NCI-H2107 (cell line): Measurements from ENCODE around the gene MKRN1.
"Not testable (repeated sequence)": the region's sequence is repeated elsewhere in the genome, so short reads cannot be mapped to it uniquely, and the experiment has no call there.

Experiments
- DNase-seq: peaks from one replicate; lab custom pipeline; 2025; lab: John Stamatoyannopoulos, UW

The MKRN1 gene

DNA sequence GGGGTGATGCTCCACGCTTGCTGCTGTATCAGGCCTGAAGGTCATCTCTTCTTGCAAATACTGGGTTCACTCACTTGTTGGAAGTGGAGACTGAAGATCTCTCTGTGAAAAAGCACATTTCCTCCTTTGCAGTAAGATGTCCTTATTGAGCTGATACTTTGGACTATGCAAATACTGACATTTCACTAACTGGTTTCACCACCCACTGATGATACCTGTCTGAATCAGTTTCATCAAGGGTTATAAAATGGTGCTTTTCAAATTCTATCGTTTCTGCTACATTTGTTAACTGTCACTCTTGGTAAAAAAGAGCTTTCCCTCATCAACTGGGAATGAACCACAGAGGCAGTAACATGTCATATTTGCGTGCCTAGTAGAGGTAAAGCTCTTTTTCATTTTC lies 39.9 kb downstream of the MKRN1 start:
- no peak for DNase-seq

- no peak for DNase-seq
Observed at GRCh38 chr7:140435252-140435895, 43.9 kb downstream of the MKRN1 start.

- DNase-seq: no peak
Observed at GRCh38 chr7:140433396-140433795, 45.9 kb downstream of the MKRN1 start.

GRCh38 chr7:140426130-140426529 lies 53.2 kb downstream of the MKRN1 start:
- DNase-seq: no peak

GRCh38 chr7:140425718-140426117 lies 53.6 kb downstream of the MKRN1 start:
- DNase-seq: no peak

DNA sequence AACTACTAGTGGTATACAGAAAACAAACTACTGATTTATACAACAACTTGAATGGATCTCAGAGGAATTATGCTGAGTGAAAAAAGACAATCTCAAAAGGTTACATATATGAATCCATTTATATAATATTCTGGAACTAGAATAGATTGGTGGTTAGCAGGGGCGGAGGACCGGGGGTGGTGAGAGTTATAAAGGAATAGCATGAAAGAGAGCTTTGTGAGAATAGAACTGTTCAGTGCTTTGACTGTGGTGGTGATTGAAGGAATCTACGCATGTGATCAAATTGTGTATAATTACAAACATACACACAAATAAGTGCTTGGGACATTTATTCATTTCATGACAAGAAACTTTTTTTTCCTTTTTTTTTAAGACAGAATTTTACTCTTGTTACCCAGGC lies 55.8 kb downstream of the MKRN1 start:
- no peak for DNase-seq

DNA sequence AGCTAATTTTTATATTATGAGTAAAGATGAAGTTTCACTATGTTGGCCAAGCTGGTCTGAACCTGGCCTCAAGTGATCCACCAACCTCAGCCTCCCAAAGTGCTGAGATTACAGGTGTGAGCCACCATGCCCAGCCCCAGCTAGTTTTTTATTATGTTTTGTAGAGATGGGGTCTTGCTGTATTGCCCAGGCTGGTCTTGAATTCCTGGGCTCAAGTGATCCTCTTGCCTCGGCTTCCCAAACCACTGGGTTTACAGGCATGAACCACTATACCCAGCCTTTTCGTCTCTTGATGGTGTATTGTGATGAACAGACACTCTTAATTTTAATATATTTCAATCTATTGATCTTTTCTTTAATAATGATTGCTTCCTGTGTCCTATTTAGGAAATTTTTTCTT lies 57.8 kb downstream of the MKRN1 start:
- DNase-seq: no peak

DNA sequence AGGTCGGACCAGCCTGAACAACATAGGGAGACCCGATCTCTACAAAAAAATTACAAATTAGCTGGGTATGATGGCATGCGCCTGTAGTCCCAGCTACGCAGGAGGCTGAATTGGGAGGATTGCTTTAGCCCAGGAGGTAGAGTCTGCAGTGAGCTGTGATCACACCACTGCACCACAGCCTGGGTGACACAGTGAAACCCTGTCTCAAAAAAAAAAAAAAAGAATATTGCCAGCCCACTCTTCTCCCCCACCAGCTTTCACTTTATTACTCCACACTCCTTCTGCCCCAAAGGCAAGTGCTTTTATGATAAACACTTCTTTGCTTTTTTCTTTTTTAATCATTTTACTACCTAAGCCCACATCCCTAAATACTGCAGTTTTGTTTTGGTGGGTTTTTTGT lies 60.7 kb downstream of the MKRN1 start:
- DNase-seq: no peak

DNA sequence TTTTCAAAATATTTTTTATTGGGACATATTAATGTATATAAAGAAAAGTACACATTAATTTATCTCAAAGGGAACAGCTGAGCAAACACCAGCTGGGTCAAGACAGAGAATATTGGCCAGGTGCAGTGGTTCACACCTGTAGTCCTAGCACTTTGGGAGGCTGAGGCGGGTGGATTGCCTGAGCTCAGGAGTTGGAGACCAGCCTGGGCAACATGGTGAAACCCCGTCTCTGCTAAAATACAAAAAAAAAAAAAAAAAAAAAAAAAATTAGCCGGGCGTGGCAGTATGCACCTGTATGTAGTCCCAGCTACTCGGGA lies 61.2 kb downstream of the MKRN1 start:
- not testable (repeated sequence) for DNase-seq

DNA sequence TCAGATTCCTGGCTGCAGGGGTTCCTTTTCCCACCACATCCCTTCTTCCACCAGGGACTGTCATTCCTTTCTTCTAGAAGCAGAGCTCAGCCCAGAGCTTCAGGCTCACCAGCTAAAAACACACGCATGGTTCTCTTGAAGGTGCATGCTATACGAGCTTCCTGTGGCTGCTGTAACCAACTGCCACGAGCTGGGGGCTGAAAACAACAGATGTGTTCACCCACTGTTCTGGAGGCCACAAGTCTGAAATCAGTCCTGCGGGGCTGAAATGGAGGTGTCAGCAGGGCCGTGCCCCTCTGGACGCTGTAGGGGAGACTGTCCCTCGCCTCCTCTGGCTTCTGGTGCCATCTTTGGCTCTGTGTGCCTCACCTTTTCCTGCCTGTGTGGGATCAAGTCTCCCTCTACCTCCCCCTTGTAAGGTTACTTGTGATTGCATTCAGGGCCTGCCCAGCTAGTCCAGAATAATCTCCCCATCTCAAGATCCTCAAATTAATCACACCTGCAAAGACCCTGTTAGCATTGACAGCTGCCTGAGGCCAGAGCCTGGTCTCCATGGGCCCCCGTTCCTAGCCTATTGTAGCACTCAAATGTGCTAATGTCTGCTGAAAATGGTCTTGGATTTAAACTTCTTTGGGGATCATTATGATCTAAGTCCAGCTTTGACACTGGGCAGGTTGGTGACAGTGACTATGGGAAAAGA lies 61.7 kb downstream of the MKRN1 start:
- no peak for DNase-seq

DNA sequence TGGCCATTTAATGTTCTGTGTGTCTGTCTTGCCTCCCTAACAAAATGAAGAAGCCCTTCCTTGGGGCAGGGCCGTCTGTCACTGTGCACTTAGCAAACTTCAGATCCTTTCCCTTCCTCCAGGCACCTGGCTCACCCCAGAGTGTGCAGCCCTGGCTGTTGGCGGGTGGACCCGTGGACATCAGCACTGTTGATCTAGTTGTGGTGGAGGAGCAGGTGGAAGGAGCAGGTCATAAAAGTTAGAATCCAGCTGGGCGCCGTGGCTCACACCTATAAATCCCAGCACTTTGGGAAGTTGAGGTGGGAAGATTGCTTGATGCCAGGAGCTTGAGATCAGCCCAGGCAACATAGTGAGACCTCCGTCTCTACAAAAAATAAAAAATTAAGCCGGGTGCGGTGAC lies 62.7 kb downstream of the MKRN1 start:
- DNase-seq: no peak

GRCh38 chr7:140415816-140416215 lies 63.5 kb downstream of the MKRN1 start:
- DNase-seq: not testable (repeated sequence)

DNA sequence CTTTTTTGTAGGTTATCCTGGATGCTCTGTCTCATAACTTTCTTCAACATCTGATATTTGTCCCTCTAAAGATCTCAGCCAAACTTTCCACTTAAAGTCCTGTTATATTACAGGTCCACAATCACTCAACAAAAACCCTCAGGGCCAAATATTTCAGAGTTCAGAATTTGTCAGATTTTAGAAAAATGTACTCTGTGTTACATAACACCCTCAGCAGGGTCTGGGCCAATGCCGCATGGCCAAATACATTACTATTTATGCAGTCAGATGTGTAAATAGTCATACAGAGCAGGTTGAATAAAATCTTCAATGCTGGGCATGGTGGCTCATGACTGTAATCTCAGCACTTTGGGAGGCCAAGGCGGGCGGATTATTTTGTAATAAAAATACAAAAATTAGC lies 63.9 kb downstream of the MKRN1 start:
- no peak for DNase-seq

GRCh38 chr7:140404565-140405065 lies 74.7 kb downstream of the MKRN1 start:
- DNase-seq: no peak

GRCh38 chr7:140403878-140404564 lies 75.3 kb downstream of the MKRN1 start, which contains the start of gene RAB19:
TSS of gene RAB19 (plus strand) at chr7:140404058. CDS start at chr7:140407647, 3,589 bp downstream.
- peak; percentile 33 for DNase-seq
